ENCODE data around the gene TNFRSF8. TPM values are rescaled to one million over a fixed set of nuclear protein-coding genes. Genes with fewer than 3 reads are reported as not detected.

TNFRSF8 gene
- total RNA-seq, 1 experiment from 2014 or later, result 20.8 TPM

GRCh38 chr1:12064073-12064969, 1.2 kb downstream of the TNFRSF8 start:
- Mint-ChIP-seq H3K9me3 (peaks cover 3% of the 10 kb centered on the region; the same call in 1 of the 2 replicates), H3K4me3 (peak overlapping the region; percentile 82), H3K4me1 (peaks cover 46% of the 10 kb centered on the region), H3K36me3 (no peaks in the 10 kb centered on the region), H3K27ac (no peak overlapping the region), H3K27me3 (ENCODE audit: low read depth) (peaks cover 35% of the 10 kb centered on the region)
- POLR2A ChIA-PET, result no interaction called here
- CTCF ChIA-PET, result interaction anchor here (0.8 to 5.5 kb wide), 4 partner anchors 11 to 15 kb away, joined by 3 to 57 read pairs (median 3); no protein-coding TSS in a partner anchor
- TF ChIP-seq ZNF423 (CRISPR knock-in tag; IDR thresholded peaks at IDR 0.05) (0 out of 2 replicates have a peak, but pooled peaks have one; percentile 20), ZNF281 (CRISPR knock-in tag; IDR thresholded peaks at IDR 0.05) (no peak)
- DNase-seq (ENCODE audit: low spot score) (no peak), ATAC-seq (no peak)

DNA sequence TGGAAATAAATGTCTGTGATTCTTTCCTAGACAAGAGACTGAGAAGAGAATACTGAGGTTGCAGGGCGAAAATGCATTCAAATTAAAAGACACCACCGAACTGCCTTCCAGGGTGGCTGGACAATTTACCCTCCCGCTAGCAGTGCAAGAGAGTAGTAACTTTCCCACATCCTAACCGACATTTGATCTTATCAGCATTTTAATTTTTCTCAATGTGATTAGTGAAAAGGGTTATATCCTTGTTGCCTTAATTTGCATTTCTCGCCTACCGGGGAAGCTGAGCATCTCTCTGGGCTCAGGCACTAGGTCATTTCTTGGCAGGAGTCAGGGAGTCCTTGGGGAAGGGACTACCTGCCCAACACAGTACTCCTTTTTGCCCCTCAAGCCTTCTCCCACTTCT, 2.8 kb downstream of the TNFRSF8 start:
- Mint-ChIP-seq H3K36me3 (no peaks in the 10 kb centered on the region), H3K9me3 (no peaks in the 10 kb centered on the region), H3K27me3 (ENCODE audit: low read depth) (peaks cover 26% of the 10 kb centered on the region), H3K27ac (peak overlapping the region; percentile 97), H3K4me1 (peaks cover 61% of the 10 kb centered on the region), H3K4me3 (peak overlapping the region; percentile 54)
- DNase-seq (ENCODE audit: low spot score) (no peak), ATAC-seq (no peak)
- ChIA-PET POLR2A (interaction anchor here (2.9 kb wide), 1 partner anchor 13 kb away, joined by 16 read pairs; no protein-coding TSS in a partner anchor), CTCF (interaction anchor here (1.2 to 5.5 kb wide), 2 partner anchors 13 to 35 kb away, joined by 6 to 57 read pairs; no protein-coding TSS in a partner anchor)
- TF ChIP-seq JAZF1 (CRISPR knock-in tag; IDR thresholded peaks at IDR 0.05) (no peak), ZBTB21 (CRISPR knock-in tag; IDR thresholded peaks at IDR 0.05; ENCODE audit: borderline replicate concordance) (no peak)

DNA sequence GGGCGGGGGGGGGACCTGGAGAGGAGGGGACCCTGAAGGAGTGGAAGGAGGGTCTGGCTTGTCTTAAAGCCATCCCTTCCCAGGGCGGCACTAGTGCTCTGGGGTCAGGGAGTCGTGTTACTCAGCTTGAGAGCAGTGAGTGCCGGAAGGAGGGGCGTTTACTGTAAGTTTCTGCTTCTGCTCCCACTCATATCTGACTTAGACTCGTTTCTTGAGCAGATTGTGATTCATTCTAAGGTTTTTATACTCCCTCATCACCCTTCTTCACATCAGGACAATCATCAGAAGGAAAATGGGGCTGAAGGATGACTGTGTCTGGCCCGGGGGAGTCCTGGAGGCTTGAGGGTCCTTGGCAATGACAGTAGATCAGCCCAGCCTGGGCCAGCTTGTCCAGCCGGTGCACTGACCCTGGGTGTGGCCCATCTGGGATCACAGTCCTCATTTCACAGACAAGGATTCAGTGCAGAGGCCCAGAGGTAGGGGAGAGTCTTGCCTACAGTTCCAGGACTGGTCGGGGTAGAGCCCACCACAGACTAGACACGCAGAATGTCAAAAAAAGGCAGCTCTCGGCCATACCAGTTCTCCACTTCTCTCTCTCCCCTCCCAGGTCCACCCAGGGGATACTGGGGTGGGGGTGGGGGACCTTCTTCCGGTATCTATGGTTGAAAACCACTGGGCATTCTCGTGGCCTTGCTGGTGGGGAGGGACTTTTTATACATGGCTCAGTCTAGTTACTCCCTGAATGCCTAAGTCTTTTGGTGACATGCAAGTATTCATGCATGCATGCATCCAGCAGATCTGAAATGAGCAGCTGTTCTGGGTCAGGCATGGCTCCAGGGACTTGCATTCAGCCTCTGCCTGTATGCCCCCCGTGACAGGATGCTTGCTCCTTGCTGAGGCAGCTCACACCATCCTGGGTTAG, 5.1 kb downstream of the TNFRSF8 start:
- peak; percentile 63 for DNase-seq (ENCODE audit: low spot score)
- Mint-ChIP-seq H3K9me3 (no peaks in the 10 kb centered on the region), H3K36me3 (peaks cover 3% of the 10 kb centered on the region), H3K4me3 (peak overlapping the region; percentile 51), H3K27me3 (ENCODE audit: low read depth) (peaks cover 12% of the 10 kb centered on the region), H3K4me1 (peaks cover 57% of the 10 kb centered on the region), H3K27ac (peak overlapping the region; percentile 96)
- TF ChIP-seq TEAD4 (CRISPR knock-in tag; IDR thresholded peaks at IDR 0.05) (no peak), ATF2 (CRISPR knock-in tag; IDR thresholded peaks at IDR 0.05; ENCODE audit: borderline replicate concordance, low read depth) (no peak), ATF1 (CRISPR knock-in tag; IDR thresholded peaks at IDR 0.05) (no peak), ZBTB21 (CRISPR knock-in tag; IDR thresholded peaks at IDR 0.05; ENCODE audit: borderline replicate concordance) (no peak), TCF7 (CRISPR knock-in tag; IDR thresholded peaks at IDR 0.05; ENCODE audit: low read depth) (no peak), ZNF671 (CRISPR knock-in tag; IDR thresholded peaks at IDR 0.05) (no peak), CREM (CRISPR knock-in tag; IDR thresholded peaks at IDR 0.05) (no peak), ZNF232 (CRISPR knock-in tag; IDR thresholded peaks at IDR 0.05) (no peak)
- ChIA-PET CTCF (interaction anchor here (0.9 to 5.5 kb wide), 6 partner anchors 11 to 207 kb away, joined by 3 to 57 read pairs (median 6); no protein-coding TSS in a partner anchor), POLR2A (interaction anchor here (1.0 to 2.9 kb wide), 2 partner anchors 10 to 49 kb away, joined by 4 to 16 read pairs; partner anchors contain the start of gene MIIP)
- ATAC-seq, result peak; percentile 76
